ENCODE data around the gene REG4. TPM values are rescaled to one million over a fixed set of nuclear protein-coding genes. Genes with fewer than 3 reads are reported as not detected.
"Not testable (repeated sequence)": the region's sequence is repeated elsewhere in the genome, so short reads cannot be mapped to it uniquely, and the experiment has no call there.

The REG4 gene
- total and polyA plus RNA-seq, 8 donors, result not detected

GRCh38 chr1:119829625-119830024, 18.4 kb upstream of the REG4 start:
- no peaks in the 10 kb centered on the region for H3K4me1 ChIP-seq
- DNase-seq (no peak), ATAC-seq (no peak)
- TF ChIP-seq, protein P1, sequence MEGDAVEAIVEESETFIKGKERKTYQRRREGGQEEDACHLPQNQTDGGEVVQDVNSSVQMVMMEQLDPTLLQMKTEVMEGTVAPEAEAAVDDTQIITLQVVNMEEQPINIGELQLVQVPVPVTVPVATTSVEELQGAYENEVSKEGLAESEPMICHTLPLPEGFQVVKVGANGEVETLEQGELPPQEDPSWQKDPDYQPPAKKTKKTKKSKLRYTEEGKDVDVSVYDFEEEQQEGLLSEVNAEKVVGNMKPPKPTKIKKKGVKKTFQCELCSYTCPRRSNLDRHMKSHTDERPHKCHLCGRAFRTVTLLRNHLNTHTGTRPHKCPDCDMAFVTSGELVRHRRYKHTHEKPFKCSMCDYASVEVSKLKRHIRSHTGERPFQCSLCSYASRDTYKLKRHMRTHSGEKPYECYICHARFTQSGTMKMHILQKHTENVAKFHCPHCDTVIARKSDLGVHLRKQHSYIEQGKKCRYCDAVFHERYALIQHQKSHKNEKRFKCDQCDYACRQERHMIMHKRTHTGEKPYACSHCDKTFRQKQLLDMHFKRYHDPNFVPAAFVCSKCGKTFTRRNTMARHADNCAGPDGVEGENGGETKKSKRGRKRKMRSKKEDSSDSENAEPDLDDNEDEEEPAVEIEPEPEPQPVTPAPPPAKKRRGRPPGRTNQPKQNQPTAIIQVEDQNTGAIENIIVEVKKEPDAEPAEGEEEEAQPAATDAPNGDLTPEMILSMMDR (IDR thresholded peaks at IDR 0.05), result no peak
- no peak overlapping the region for H3K27ac ChIP-seq
- intact Hi-C loops (cut with DNase I), result no loop called here
- no peaks in the 10 kb centered on the region for H3K9me3 ChIP-seq
- H3K36me3 ChIP-seq, result no peaks in the 10 kb centered on the region
- H3K4me3 ChIP-seq, result no peak overlapping the region
- H3K27me3 ChIP-seq, result no peaks in the 10 kb centered on the region

GRCh38 chr1:119829006-119829405, 17.7 kb upstream of the REG4 start:
- H3K9me3 ChIP-seq; H3K27me3 ChIP-seq; DNase-seq; H3K4me3 ChIP-seq; intact Hi-C loops (cut with DNase I); H3K27ac ChIP-seq; H3K4me1 ChIP-seq; ATAC-seq; H3K36me3 ChIP-seq: not testable (repeated sequence)

GRCh38 chr1:119828266-119828665, 17.0 kb upstream of the REG4 start:
- H3K36me3 ChIP-seq, result no peaks in the 10 kb centered on the region
- TF ChIP-seq, protein P1 (IDR thresholded peaks at IDR 0.05), result no peak
- ATAC-seq (no peak), DNase-seq (no peak)
- no peaks in the 10 kb centered on the region for H3K27me3 ChIP-seq
- H3K4me3 ChIP-seq, result no peak overlapping the region
- no peaks in the 10 kb centered on the region for H3K9me3 ChIP-seq
- H3K4me1 ChIP-seq, result no peaks in the 10 kb centered on the region
- no peak overlapping the region for H3K27ac ChIP-seq
- intact Hi-C loops (cut with DNase I), result no loop called here

DNA sequence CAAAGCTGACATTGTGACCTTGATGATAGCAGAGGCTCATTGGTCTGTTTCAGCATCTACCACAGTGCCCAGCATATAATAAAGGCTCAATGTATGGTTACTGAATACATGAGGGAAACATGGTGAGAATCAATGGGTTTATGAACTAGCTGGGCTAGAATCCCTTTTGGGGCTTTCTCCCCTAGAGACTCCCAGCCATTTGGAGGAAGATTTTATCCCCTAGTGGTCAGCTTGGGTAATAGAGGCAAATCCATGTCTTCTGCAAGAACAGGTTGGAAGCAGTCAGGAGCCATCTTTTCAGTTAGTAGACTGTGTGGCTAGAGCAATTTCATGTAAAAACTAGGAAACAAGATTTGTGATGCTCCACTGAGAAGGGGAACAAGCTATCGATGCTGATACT, 15.8 kb upstream of the REG4 start:
- DNase-seq (no peak), ATAC-seq (no peak)
- Histone ChIP-seq H3K36me3 (no peaks in the 10 kb centered on the region), H3K4me3 (no peak overlapping the region), H3K9me3 (no peaks in the 10 kb centered on the region), H3K27ac (no peak overlapping the region), H3K4me1 (no peaks in the 10 kb centered on the region), H3K27me3 (no peaks in the 10 kb centered on the region)
- intact Hi-C loops (cut with DNase I), result no loop called here
- TF ChIP-seq, protein P1 (IDR thresholded peaks at IDR 0.05), result peak; percentile 22 to 25

DNA sequence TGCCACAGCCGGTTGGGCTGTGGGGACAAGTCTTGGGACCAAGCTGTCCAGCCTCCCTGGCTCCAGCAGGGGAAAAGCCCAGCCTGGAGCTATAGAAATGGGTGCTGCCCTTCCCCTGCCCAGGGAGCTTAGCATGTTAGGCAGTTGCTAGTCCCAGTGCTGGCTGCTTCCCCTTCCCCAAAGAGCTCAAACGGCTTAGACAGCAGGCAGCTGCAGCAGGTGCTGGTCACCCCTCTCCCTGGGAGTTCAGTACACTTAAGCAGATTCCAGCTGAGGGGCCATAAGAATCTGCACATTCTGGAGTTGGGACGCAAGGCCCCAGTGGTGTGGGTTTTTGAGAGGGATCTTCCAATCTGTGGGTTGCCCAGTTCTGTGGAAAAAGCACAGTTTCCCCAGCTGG, 11.1 kb upstream of the REG4 start:
- H3K4me1 ChIP-seq, result no peaks in the 10 kb centered on the region
- ATAC-seq (no peak), DNase-seq (no peak)
- H3K27me3 ChIP-seq, result no peaks in the 10 kb centered on the region
- H3K27ac ChIP-seq, result no peak overlapping the region
- TF ChIP-seq, protein P1 (IDR thresholded peaks at IDR 0.05), result no peak
- H3K9me3 ChIP-seq, result no peaks in the 10 kb centered on the region
- no peaks in the 10 kb centered on the region for H3K36me3 ChIP-seq
- H3K4me3 ChIP-seq, result no peak overlapping the region
- intact Hi-C loops (cut with DNase I), result no loop called here

DNA sequence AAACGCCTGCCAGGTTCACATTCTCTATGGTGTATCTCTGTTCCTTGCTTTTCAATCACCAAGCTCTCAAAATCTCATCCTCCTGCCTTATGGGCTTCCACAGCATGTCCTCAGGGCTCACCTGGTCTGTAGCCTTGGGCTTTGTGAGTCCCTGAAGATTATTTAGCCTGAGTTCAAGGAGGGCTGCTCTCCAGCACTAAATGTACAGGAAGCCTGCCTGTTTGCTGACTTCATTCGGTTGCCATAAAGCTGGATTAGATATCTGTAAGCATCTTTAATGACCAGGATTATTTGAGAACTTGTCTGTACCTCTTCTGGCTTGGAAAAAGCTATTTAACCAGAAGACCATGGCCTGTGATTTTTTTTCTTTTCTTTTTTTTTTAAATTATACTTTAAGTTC, 6.9 kb upstream of the REG4 start:
- Histone ChIP-seq H3K4me1 (no peaks in the 10 kb centered on the region), H3K27ac (no peak overlapping the region), H3K9me3 (no peaks in the 10 kb centered on the region), H3K36me3 (no peaks in the 10 kb centered on the region), H3K27me3 (no peaks in the 10 kb centered on the region), H3K4me3 (no peak overlapping the region)
- no peak for ATAC-seq
- intact Hi-C loops (cut with DNase I), result no loop called here
- TF ChIP-seq, protein P1 (IDR thresholded peaks at IDR 0.05), result no peak
- no peak for DNase-seq
